A204.1 (cell line): ENCODE data around the gene CAPN15.
"Not testable (repeated sequence)": the region's sequence is repeated elsewhere in the genome, so short reads cannot be mapped to it uniquely, and the experiment has no call there.

Experiments
- FAIRE-seq: peaks from 2 replicates; lab custom pipeline; 2012; peaks lifted over from hg19 to GRCh38; lab: Jason Lieb, UNC

The CAPN15 gene

DNA sequence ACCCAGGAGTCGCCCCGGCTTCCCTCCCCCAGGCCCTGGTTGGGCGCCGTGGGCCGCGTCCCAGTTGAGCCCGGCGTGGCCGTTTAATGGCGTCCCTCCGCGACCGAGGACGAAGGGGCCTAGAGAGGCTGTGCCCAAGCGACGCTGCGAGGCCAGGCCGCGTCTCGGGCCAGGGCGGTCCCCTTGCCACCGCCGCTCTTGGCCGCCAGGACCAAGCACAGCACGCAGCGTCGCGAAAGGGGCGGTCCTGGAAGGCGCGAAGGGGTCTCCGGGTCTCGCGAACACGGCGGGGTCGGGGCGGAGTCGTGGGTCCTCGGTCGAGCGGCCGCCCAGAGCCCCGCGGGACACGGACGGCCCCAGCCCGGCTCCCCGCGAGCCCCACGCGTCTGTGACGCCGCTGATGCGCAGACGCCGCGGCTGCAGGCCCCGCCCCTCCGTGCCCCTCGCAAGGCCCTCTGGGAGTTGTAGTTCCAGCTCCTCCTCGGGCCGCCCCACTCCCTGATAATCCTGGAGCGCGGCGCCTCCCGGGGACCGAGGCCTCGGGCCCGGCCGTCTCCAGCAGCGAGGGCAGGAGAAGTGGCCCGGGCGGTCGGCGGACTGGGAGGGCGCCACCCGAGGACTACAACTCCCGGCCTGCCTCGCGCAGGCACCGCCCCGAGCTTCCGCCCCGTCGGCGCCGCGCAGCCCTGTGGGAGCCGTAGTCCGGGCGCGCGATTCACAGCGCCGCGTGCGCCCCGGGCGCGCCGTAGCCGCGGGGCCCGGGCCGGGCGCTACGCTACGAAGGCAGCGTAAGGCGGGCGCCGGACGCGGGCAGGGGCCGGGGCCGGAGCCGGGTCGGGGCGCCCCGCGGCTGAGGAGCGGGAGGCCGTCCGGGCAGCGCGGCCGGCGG lies at the start of gene CAPN15:
CAPN15 (plus strand) TSS at position 698 of the 889 bp plus-strand sequence. CDS start 19,127 bp downstream, outside the sequence.
- FAIRE-seq = no peak

GRCh38 chr16:478287-478686 lies 49.2 kb upstream of the CAPN15 start:
- FAIRE-seq = not testable (repeated sequence)

- no peak for FAIRE-seq
These were observed 44.9 kb upstream of the CAPN15 start for GRCh38 chr16:482468-483185.

GRCh38 chr16:483341-484075 lies 44.0 kb upstream of the CAPN15 start:
- FAIRE-seq = no peak

DNA sequence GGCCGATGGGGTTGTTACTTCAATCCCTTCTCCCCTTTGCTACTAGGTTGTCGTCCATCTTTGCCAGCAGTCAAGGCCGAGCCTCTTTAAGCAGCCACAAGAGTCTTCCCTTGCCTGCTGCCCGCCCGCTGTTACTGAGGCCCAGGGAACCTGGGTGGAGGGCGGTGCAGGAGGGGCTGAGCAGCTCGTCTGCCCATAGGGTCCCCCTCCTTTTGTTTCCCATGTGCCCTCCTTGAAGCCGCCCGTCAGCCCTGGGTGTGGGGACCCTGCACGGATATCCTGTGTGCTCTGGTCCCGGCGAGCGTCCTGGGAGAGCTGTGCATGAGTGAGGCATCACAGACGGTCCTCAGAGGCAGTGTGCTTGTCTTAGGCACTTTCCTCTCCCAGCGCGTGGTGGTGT lies 37.9 kb upstream of the CAPN15 start:
- no peak for FAIRE-seq

DNA sequence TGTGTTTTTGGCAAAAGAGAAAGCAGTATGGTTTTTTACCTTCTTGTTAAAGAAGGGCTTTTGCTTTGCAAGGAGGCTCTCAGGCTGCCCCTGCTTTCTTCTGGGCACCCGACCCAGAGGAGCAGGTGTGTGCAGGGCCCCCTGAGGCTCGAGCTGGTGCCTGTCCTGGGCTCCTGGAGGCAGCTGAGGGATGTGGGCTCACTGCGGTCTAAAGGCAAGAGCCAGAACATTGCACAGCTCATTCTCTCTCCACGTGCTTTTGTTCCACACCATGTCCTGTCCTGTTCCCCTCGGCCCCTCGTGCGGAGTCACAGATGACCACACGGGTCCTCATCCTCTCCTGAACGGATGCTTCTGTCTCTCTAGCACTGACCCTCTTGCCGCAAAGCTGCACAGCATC lies 36.7 kb upstream of the CAPN15 start:
- FAIRE-seq = no peak

- FAIRE-seq = no peak
These were observed 36.1 kb upstream of the CAPN15 start for GRCh38 chr16:491220-491919.

DNA sequence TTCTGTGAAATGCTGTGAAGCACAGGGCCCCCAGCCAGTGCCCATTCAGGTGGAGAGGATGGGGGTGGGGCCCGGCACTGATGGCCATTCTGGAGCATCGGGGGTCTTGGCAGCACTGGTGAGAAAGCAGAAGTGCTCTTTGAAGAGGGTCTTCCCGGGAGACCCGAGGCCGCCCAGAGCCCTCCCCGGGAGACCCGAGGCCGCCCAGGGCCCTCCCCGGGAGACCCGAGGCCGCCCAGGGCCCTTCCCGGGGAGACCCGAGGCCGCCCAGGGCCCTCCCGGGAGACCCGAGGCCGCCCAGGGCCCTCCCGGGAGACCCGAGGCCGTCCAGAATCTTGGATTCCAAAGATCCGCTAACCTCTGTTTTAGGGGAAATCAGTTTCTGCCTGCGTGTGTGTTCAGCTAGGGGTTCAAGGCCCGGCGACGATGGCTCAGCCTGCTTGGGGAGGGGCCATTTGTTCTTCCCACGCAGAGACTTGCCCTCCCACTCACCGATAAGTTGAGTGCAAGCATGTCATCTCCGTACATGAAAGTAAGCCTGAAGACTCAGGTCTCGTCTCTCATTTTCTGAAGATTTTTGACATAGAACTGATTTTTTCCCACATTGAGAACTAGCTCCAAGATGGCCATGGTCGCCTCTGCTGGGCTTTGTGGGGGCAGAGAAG lies 35.2 kb upstream of the CAPN15 start:
- no peak for FAIRE-seq

- FAIRE-seq = not testable (repeated sequence)
These were observed 32.8 kb upstream of the CAPN15 start for GRCh38 chr16:494676-495075.

- no peak for FAIRE-seq
These were observed 32.3 kb upstream of the CAPN15 start for GRCh38 chr16:495127-495748.

- no peak for FAIRE-seq
These were observed 31.2 kb upstream of the CAPN15 start for GRCh38 chr16:496097-496886.

DNA sequence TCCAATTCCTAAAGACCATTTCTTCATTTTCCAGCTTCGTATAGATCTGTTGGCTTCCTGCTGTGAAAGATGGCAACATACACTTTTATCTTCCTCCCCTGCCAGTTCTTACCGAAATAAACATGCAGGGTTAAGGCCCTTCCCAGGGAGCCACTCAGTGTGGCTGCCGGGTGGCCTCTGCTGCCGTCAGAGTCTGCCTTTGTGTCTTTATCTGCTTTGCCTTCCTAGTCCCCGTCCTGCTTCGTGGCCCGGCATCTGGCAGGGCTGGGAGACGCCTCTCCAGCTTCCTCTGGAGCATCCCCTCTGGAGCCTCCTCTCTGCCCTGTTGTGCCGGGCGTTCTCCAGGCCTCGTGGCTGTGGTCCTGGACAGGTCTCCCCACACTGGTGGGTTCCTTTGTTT lies 30.3 kb upstream of the CAPN15 start:
- no peak for FAIRE-seq

DNA sequence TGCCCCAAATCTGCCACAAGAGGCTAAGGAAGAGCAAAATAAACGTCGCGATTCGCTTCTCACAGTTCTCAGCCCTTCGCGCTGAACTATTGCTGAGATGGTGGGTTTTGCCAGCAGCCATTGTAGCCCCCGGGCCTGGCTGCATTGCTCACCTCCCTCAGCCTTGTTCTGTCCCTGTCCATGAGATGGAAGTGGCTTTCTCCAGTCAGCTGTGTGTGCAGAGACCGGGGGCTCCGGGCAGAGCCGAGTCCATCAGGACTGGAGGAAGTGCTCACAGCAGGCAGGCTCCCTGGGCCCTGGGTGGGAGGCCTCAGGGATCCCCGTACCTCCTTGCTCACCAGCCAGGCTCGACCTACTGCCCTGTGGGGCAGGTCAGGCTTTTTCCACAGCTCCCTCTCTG lies 27.6 kb upstream of the CAPN15 start:
- no peak for FAIRE-seq

DNA sequence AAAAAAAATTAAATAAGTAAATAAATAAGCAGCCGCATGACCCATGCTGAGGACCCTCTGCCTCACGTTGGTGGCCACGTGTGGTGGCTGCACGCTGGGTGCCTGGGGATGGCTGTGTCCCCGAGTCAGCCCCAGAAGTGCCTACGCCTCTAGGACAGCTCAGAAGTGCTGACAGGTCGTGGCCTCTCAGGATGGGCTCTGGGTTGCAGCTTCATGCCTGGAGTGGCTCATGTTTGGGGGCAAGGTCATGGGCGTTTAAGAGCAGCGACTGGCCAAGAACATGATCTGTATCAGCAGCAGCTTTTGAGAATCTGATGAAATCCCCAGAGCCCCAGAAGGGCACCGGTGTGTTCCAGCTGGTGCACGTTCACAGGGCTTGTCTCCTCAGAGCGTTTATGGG lies 26.8 kb upstream of the CAPN15 start:
- FAIRE-seq = no peak

- no peak for FAIRE-seq
These were observed 25.2 kb upstream of the CAPN15 start for GRCh38 chr16:502179-502943.

- FAIRE-seq = no peak
These were observed 24.1 kb upstream of the CAPN15 start for GRCh38 chr16:503150-504071.

- no peak for FAIRE-seq
These were observed 21.9 kb upstream of the CAPN15 start for GRCh38 chr16:505479-506245.

DNA sequence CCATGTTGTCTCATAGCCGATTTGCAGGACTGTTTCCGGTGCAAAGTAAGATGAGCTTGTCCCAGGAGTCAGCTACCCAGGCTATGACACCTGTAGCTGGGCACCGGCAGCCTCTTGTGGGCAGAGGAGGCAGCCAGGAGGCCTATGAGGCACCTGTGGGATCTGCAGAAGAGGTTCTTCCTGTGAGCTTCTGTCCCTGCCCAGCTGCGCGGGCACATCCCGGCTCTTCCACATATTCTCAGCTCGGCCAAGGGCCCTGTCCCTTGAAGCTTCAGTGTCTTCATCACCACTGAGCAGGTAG lies 21.3 kb upstream of the CAPN15 start:
- FAIRE-seq = no peak
